Esophagus squamous epithelium (tissue), 4 donors: ENCODE measurements around the gene PCNT.

Experiments
- CTCF ChIP-seq, 6 experiments: fragments of 450-650 bp in 4 of 6; fragments of 200-600 bp in 2 of 6; sonication (generic) in 2 of 6; IDR thresholded peaks; one replicate each; pipeline ENCODE4 v1.5.1; 2016 to 2019; ENCODE audit warnings: antibody characterized with exemption in 6 of 6, mild to moderate bottlenecking in 4 of 6, moderate library complexity in 4 of 6
- POLR2A ChIP-seq, 4 donors: fragments of 450-650 bp; IDR thresholded peaks; one replicate each; pipeline ENCODE4 v1.6.1; 2017; ENCODE audit warnings: antibody characterized with exemption in 4 of 4, mild to moderate bottlenecking in 4 of 4, moderate library complexity in 3 of 4

- TF ChIP-seq POLR2A (IDR thresholded peaks at IDR 0.05) (no peak), CTCF (IDR thresholded peaks at IDR 0.05) (no peak)
Observed at GRCh38 chr21:46356494-46357334, 32.8 kb downstream of the PCNT start.
